RWPE2 (cell line): ENCODE measurements around the gene NCK1.

Experiments
- ATAC-seq: fragments of 200-7000 bp; cut with Tn5 transposase; 3 replicates; pipeline ENCODE4 v1.9.1; 2021; ENCODE audit warnings: low read depth
- DNase-seq: peaks from one replicate; pipeline ENCODE4 v3.0.0-alpha.2; 2020; ENCODE audit warnings: low spot score
- H3K27ac ChIP-seq: fragments of 450-650 bp; 2 replicates; pipeline ENCODE4 v1.5.1; 2017; ENCODE audit warnings: mild to moderate bottlenecking; ENCODE audit not compliant: poor library complexity, severe bottlenecking
- H3K27me3 ChIP-seq: fragments of 250-450 bp; sonication (Bioruptor Pico); 2 replicates; pipeline ENCODE4 v1.5.1; 2021; ENCODE audit warnings: mild to moderate bottlenecking, moderate library complexity; ENCODE audit not compliant: insufficient read depth, poor library complexity, severe bottlenecking
- H3K36me3 ChIP-seq: fragments of 250-450 bp; sonication (Bioruptor Pico); 2 replicates; pipeline ENCODE4 v1.5.1; 2020; ENCODE audit warnings: low read depth, mild to moderate bottlenecking, moderate library complexity
- H3K4me1 ChIP-seq: fragments of 250-450 bp; sonication (Bioruptor Pico); 2 replicates; pipeline ENCODE4 v1.5.1; 2021; ENCODE audit warnings: mild to moderate bottlenecking, moderate library complexity; ENCODE audit not compliant: insufficient read depth, poor library complexity, severe bottlenecking
- H3K4me3 ChIP-seq: fragments of 250-450 bp; sonication (Bioruptor Pico); 2 replicates; pipeline ENCODE4 v1.5.1; 2021; ENCODE audit warnings: mild to moderate bottlenecking, moderate library complexity; ENCODE audit not compliant: severe bottlenecking
- H3K9me3 ChIP-seq: fragments of 250-450 bp; sonication (Bioruptor Pico); 2 replicates; pipeline ENCODE4 v1.5.1; 2021; ENCODE audit warnings: mild to moderate bottlenecking, moderate library complexity; ENCODE audit not compliant: severe bottlenecking
- TF ChIP-seq, protein P1 (sequence below): fragments of 450-650 bp; IDR thresholded peaks from one replicate; pipeline ENCODE4 v1.5.1; 2017; ENCODE audit warnings: mild to moderate bottlenecking, moderate library complexity; ENCODE audit not compliant: poor library complexity, severe bottlenecking

Gene NCK1

DNA sequence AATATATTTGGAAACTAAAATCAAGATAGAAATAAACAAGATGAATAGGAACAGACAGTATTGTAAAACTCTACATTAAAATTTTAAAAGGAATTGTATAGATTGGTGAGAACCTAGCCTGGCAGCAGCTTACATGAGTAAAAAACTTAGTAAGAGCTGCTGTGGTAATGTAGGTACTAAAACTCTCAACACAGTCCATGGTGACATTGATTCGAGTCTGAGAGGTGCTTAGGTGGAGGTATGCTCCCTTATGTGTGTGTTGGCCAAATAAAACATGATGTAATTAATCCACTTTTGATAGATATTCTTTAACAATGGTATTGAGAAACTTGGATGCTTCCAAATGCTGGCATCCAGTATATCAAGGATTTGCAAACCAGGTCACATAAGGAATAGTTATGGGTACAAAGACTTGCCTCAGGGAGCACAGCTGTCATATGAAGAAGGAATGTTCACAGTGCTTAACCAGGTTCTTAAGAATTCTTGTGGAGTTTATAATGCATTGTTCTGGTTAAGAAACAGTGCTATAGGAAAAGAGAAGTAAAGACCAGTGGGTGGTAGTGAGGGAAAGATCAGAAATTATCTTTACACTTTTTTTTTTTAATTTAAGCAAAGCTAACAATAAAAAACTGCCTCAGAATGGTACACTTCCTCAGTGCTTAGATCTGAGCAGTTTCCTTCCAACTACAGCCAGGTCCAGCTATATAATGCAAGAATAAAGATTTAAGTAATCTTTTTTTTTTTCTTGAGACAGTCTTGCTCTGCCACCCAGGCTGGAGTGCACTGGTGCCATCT is 71.2 kb downstream of the NCK1 start:
- no peaks in the 10 kb centered on the region for H3K27me3 ChIP-seq
- no peak overlapping the region for H3K27ac ChIP-seq
- H3K4me1 ChIP-seq = peaks cover 40% of the 10 kb centered on the region
- H3K36me3 ChIP-seq = peaks cover 26% of the 10 kb centered on the region
- no peaks in the 10 kb centered on the region for H3K9me3 ChIP-seq
- no peak overlapping the region for H3K4me3 ChIP-seq
- TF ChIP-seq, protein P1, sequence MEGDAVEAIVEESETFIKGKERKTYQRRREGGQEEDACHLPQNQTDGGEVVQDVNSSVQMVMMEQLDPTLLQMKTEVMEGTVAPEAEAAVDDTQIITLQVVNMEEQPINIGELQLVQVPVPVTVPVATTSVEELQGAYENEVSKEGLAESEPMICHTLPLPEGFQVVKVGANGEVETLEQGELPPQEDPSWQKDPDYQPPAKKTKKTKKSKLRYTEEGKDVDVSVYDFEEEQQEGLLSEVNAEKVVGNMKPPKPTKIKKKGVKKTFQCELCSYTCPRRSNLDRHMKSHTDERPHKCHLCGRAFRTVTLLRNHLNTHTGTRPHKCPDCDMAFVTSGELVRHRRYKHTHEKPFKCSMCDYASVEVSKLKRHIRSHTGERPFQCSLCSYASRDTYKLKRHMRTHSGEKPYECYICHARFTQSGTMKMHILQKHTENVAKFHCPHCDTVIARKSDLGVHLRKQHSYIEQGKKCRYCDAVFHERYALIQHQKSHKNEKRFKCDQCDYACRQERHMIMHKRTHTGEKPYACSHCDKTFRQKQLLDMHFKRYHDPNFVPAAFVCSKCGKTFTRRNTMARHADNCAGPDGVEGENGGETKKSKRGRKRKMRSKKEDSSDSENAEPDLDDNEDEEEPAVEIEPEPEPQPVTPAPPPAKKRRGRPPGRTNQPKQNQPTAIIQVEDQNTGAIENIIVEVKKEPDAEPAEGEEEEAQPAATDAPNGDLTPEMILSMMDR = no peak
- ATAC-seq (no peak), DNase-seq (no peak)

DNA sequence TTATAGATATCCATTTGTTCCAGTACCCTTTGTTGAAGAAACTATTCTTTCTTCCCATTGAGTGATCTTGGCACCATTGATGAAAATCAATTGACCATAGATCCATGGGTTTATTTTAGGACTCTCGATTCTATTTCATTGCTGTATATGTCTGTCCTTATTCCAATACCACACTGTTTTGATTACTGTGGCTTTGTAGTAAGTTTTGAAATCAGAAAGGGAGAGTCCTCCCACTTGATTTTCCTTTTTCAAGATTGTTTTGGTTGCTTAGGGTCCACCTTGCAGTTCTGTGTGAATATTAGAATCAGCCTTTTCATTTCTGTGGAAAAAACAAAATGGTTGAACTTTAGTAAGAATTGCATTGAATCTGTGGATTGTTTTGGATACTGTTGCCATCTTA is 75.2 kb downstream of the NCK1 start:
- Histone ChIP-seq H3K4me1 (peaks cover 22% of the 10 kb centered on the region), H3K9me3 (no peaks in the 10 kb centered on the region), H3K27me3 (no peaks in the 10 kb centered on the region), H3K36me3 (peaks cover 13% of the 10 kb centered on the region), H3K4me3 (no peak overlapping the region), H3K27ac (no peak overlapping the region)
- DNase-seq (no peak), ATAC-seq (no peak)
- TF ChIP-seq, protein P1 = no peak

DNA sequence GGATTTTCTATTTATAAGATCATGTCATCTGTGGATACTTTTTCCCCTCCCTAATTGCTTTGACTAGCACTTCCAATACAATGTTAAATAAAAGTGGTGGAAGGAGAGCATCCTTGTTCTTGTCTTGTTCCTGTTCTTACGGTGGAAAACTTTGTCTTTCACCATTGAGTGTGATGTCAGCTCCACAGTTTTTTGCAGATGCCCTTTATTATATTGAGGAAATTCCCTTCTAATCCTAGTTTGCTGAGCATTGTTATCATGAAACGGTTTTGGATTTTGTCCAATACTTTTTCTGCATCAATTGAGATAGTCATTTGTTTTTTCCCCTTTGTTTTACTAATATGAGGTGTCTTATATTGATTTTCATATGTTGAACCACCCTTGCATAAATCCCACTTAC is 75.8 kb downstream of the NCK1 start:
- H3K9me3 ChIP-seq = no peaks in the 10 kb centered on the region
- TF ChIP-seq, protein P1 = no peak
- H3K4me3 ChIP-seq = no peak overlapping the region
- ATAC-seq = peak; percentile 14; the same call in 1 of the 3 replicates
- no peak for DNase-seq
- no peaks in the 10 kb centered on the region for H3K27me3 ChIP-seq
- H3K36me3 ChIP-seq = peaks cover 13% of the 10 kb centered on the region
- H3K4me1 ChIP-seq = peaks cover 15% of the 10 kb centered on the region
- H3K27ac ChIP-seq = peak overlapping the region; percentile 25

DNA sequence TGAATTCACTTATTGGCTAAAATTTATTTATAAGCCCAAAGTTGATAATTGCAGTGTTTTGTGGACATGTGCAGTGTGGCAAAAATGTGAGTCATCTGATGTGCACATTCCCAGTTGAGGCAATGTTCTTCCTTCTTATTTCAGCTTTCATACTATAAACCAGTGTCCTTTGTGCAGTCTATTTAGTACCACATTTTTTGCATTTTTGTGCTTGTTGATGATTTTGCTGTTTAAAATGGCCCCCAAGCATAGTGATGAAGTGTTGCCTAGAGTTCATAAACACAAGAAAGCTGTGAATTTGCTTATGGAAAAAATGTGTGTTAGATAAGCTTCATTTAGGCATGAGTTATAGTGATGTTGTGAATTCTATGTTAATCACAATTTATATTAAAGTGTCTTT is 76.3 kb downstream of the NCK1 start:
- DNase-seq = no peak
- no peaks in the 10 kb centered on the region for H3K27me3 ChIP-seq
- peak overlapping the region; percentile 25 for H3K27ac ChIP-seq
- no peaks in the 10 kb centered on the region for H3K9me3 ChIP-seq
- ATAC-seq = peak; percentile 72
- H3K36me3 ChIP-seq = peaks cover 13% of the 10 kb centered on the region
- no peak overlapping the region for H3K4me3 ChIP-seq
- TF ChIP-seq, protein P1 = no peak
- H3K4me1 ChIP-seq = peaks cover 15% of the 10 kb centered on the region

DNA sequence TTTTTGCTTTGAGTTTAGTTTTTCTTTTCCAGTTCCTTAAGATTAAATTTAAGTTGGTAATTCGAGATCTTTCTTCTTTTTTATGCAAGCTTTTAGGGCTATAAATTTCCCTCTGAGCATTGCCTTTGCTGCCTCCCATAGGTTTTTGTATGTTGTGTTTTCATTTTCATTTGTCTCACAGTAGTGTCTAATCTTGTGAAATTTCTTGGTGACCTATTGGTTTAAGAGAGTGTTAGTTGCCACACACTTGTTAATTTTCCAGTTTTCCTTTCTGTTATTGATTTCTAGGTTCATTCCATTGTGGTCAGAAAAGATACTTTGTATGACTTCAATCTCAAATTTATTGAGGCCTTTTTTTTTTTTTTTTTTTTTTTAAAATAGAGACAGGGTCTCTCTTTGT is 77.5 kb downstream of the NCK1 start:
- no peak for DNase-seq
- no peak overlapping the region for H3K4me3 ChIP-seq
- H3K4me1 ChIP-seq = peaks cover 15% of the 10 kb centered on the region
- no peak overlapping the region for H3K27ac ChIP-seq
- H3K36me3 ChIP-seq = peaks cover 10% of the 10 kb centered on the region
- ATAC-seq = no peak
- no peaks in the 10 kb centered on the region for H3K27me3 ChIP-seq
- TF ChIP-seq, protein P1 = no peak
- no peaks in the 10 kb centered on the region for H3K9me3 ChIP-seq
